ENCODE measurements around the gene ATRN.
A peak's percentile ranks its signal among the peaks of the same experiment; 100 is the strongest.

- no peak for TF ChIP-seq POLR2A (IDR thresholded peaks at IDR 0.05)
- peak in 2 of 3 donors; percentile 40 to 89 for TF ChIP-seq POLR2AphosphoS5 (IDR thresholded peaks at IDR 0.05)
- TF ChIP-seq, protein P1, sequence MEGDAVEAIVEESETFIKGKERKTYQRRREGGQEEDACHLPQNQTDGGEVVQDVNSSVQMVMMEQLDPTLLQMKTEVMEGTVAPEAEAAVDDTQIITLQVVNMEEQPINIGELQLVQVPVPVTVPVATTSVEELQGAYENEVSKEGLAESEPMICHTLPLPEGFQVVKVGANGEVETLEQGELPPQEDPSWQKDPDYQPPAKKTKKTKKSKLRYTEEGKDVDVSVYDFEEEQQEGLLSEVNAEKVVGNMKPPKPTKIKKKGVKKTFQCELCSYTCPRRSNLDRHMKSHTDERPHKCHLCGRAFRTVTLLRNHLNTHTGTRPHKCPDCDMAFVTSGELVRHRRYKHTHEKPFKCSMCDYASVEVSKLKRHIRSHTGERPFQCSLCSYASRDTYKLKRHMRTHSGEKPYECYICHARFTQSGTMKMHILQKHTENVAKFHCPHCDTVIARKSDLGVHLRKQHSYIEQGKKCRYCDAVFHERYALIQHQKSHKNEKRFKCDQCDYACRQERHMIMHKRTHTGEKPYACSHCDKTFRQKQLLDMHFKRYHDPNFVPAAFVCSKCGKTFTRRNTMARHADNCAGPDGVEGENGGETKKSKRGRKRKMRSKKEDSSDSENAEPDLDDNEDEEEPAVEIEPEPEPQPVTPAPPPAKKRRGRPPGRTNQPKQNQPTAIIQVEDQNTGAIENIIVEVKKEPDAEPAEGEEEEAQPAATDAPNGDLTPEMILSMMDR (IDR thresholded peaks at IDR 0.05): no peak
- no peak for TF ChIP-seq EP300 (IDR thresholded peaks at IDR 0.05)
Measured at GRCh38 chr20:3459881-3460307, 10.9 kb upstream of the ATRN start.

All from stomach (tissue), 4 donors.